Ascending aorta (tissue), 2 donors: Measurements from ENCODE around the gene NCAPG2. TPM values are rescaled to one million over a fixed set of nuclear protein-coding genes. Genes with fewer than 3 reads are reported as not detected.

ENCODE experiments used
- DNase-seq, 2 donors: peaks; one replicate each; pipeline ENCODE4 v3.0.0-alpha.2; 2019; ENCODE audit warnings: low spot score in 2 of 2
- H3K27ac ChIP-seq, 2 donors: fragments of 200-600 bp; sonication (generic); one replicate each; pipeline ENCODE4 v1.5.1; 2016 to 2017; ENCODE audit warnings: mild to moderate bottlenecking in 1 of 2
- H3K27me3 ChIP-seq: fragments of 200-600 bp; sonication (generic); one replicate; pipeline ENCODE4 v1.5.1; 2017
- H3K36me3 ChIP-seq, 2 donors: fragments of 200-600 bp; sonication (generic); one replicate each; pipeline ENCODE4 v1.5.1; 2016
- H3K4me1 ChIP-seq, 2 donors: fragments of 200-600 bp; sonication (generic); one replicate each; pipeline ENCODE4 v1.5.1; 2016 to 2017; ENCODE audit warnings: mild to moderate bottlenecking in 1 of 2
- H3K4me3 ChIP-seq, 2 donors: fragments of 200-600 bp; sonication (generic); one replicate each; pipeline ENCODE4 v1.5.1; 2016 to 2017; ENCODE audit warnings: mild to moderate bottlenecking in 1 of 2
- H3K9me3 ChIP-seq, 2 donors: fragments of 200-600 bp; sonication (generic); one replicate each; pipeline ENCODE4 v1.5.1; 2016
- intact Hi-C: fragments of 100-400 bp; cut with DNase I; formaldehyde crosslinking; loops from one replicate; pipeline ENCODE4 v1.15.1; 2023
- total RNA-seq: library from RNA; depleted of rRNA; stranded (reverse); fragments of >200 nt; gene quantifications from one replicate; pipeline ENCODE4 v1.1.0, GENCODE V29; 2016
- TF ChIP-seq, protein P1 (sequence below), 3 experiments: fragments of 200-600 bp in 2 of 3; fragments of 450-650 bp in 1 of 3; sonication (generic) in 2 of 3; IDR thresholded peaks; one replicate each; pipeline ENCODE4 v1.5.1; 2016 to 2019; ENCODE audit warnings: antibody characterized with exemption in 3 of 3, mild to moderate bottlenecking in 1 of 3, moderate library complexity in 1 of 3

The NCAPG2 gene
- total RNA-seq, 1 donor from 2014 or later: 1.6 TPM

GRCh38 chr7:158687406-158687805 is 17.2 kb downstream of the NCAPG2 start:
- TF ChIP-seq, protein P1, sequence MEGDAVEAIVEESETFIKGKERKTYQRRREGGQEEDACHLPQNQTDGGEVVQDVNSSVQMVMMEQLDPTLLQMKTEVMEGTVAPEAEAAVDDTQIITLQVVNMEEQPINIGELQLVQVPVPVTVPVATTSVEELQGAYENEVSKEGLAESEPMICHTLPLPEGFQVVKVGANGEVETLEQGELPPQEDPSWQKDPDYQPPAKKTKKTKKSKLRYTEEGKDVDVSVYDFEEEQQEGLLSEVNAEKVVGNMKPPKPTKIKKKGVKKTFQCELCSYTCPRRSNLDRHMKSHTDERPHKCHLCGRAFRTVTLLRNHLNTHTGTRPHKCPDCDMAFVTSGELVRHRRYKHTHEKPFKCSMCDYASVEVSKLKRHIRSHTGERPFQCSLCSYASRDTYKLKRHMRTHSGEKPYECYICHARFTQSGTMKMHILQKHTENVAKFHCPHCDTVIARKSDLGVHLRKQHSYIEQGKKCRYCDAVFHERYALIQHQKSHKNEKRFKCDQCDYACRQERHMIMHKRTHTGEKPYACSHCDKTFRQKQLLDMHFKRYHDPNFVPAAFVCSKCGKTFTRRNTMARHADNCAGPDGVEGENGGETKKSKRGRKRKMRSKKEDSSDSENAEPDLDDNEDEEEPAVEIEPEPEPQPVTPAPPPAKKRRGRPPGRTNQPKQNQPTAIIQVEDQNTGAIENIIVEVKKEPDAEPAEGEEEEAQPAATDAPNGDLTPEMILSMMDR (IDR thresholded peaks at IDR 0.05): no peak
- no peak for DNase-seq
- no peaks in the 10 kb centered on the region for H3K27me3 ChIP-seq
- H3K4me3 ChIP-seq: no peak overlapping the region
- H3K4me1 ChIP-seq: no peaks in the 10 kb centered on the region
- H3K9me3 ChIP-seq: no peaks in the 10 kb centered on the region
- intact Hi-C loops: no loop called here
- H3K27ac ChIP-seq: no peak overlapping the region
- peaks cover 6 to 20% of the 10 kb centered on the region in 2 donors for H3K36me3 ChIP-seq

- Histone ChIP-seq H3K36me3 (peaks cover 6 to 20% of the 10 kb centered on the region in 2 donors), H3K27me3 (no peaks in the 10 kb centered on the region), H3K4me3 (no peak overlapping the region), H3K27ac (no peak overlapping the region), H3K4me1 (no peaks in the 10 kb centered on the region), H3K9me3 (no peaks in the 10 kb centered on the region)
- TF ChIP-seq, protein P1 (IDR thresholded peaks at IDR 0.05): no peak
- intact Hi-C loops: no loop called here
- no peak for DNase-seq
These were observed 18.9 kb downstream of the NCAPG2 start for GRCh38 chr7:158685693-158686092.

DNA sequence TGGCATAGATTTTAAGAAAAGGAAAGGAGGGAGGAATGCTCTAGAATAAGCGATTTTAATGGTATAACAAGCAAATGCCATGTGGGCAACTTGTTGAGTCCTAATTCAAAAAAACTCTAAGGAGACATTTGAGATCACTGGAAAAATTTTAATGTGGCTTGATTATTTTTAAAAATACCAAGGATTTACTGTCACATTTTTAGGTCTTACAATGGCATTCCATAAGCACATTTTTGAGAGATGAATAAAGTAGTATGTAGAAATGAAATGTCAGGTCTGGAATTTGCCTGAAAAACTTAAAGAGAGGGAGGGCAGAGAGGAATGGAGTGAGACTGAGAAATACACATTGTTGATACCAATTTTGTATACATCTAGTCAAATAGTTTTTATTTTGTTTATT is 20.3 kb downstream of the NCAPG2 start:
- H3K4me3 ChIP-seq: no peak overlapping the region
- TF ChIP-seq, protein P1 (IDR thresholded peaks at IDR 0.05): no peak
- no peaks in the 10 kb centered on the region for H3K27me3 ChIP-seq
- H3K9me3 ChIP-seq: no peaks in the 10 kb centered on the region
- no peaks in the 10 kb centered on the region for H3K4me1 ChIP-seq
- H3K27ac ChIP-seq: no peak overlapping the region
- intact Hi-C loops: no loop called here
- H3K36me3 ChIP-seq: peaks cover 6 to 18% of the 10 kb centered on the region in 2 donors
- DNase-seq: no peak

DNA sequence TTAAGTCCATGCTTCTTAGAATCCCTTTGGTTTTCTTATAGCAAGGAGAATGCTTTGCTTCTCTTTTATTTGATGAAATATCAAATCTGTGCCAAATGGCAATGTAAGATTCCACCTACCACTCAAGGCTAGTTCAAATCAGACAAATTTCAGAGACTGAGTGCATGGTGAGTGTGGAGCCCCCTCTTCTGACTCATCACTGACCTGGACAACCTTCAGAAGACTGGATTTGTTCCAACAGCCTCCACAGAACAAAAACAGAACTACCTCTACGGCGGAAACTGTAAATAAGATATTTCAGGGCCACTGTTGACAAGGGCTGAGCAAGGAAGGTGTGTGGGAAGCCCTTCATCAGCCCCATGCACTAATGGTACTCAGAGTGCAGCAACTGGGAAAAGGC is 21.1 kb downstream of the NCAPG2 start:
- no peak overlapping the region for H3K27ac ChIP-seq
- H3K9me3 ChIP-seq: no peaks in the 10 kb centered on the region
- peaks cover 2 to 18% of the 10 kb centered on the region in 2 donors for H3K36me3 ChIP-seq
- intact Hi-C loops: no loop called here
- H3K27me3 ChIP-seq: no peaks in the 10 kb centered on the region
- no peaks in the 10 kb centered on the region for H3K4me1 ChIP-seq
- DNase-seq: no peak
- TF ChIP-seq, protein P1 (IDR thresholded peaks at IDR 0.05): no peak
- no peak overlapping the region for H3K4me3 ChIP-seq

GRCh38 chr7:158682456-158682855 is 22.1 kb downstream of the NCAPG2 start:
- H3K4me1 ChIP-seq: no peaks in the 10 kb centered on the region
- intact Hi-C loops: no loop called here
- TF ChIP-seq, protein P1 (IDR thresholded peaks at IDR 0.05): no peak
- H3K36me3 ChIP-seq: peaks cover 0 to 13% of the 10 kb centered on the region in 2 donors
- no peak overlapping the region for H3K27ac ChIP-seq
- no peaks in the 10 kb centered on the region for H3K27me3 ChIP-seq
- DNase-seq: no peak
- no peaks in the 10 kb centered on the region for H3K9me3 ChIP-seq
- H3K4me3 ChIP-seq: no peak overlapping the region

GRCh38 chr7:158680754-158681153 is 23.9 kb downstream of the NCAPG2 start:
- Histone ChIP-seq H3K27me3 (no peaks in the 10 kb centered on the region), H3K9me3 (no peaks in the 10 kb centered on the region), H3K4me3 (no peak overlapping the region), H3K27ac (no peak overlapping the region), H3K36me3 (peaks cover 0 to 5% of the 10 kb centered on the region in 2 donors), H3K4me1 (no peaks in the 10 kb centered on the region)
- intact Hi-C loops: no loop called here
- TF ChIP-seq, protein P1 (IDR thresholded peaks at IDR 0.05): no peak
- DNase-seq: no peak
